Endothelial cell of umbilical vein (primary cell): ENCODE results near the gene RAPH1. TPM values are rescaled to one million over a fixed set of nuclear protein-coding genes. Genes with fewer than 3 reads are reported as not detected.
"Not testable (repeated sequence)": the region's sequence is repeated elsewhere in the genome, so short reads cannot be mapped to it uniquely, and the experiment has no call there.

Experiments used
- BruUV-seq: library from RNA; stranded (reverse); fragments of 400-500 nt; replicated peaks from 2 replicates; lab custom pipeline; 2021; lab: Mats Ljungman, UMichigan
- CTCF ChIA-PET: fragments of 300-600, 350-600 bp; sonication (Branson Sonifier 250); formaldehyde crosslinking; loops from one replicate; lab custom pipeline; 2021; ENCODE audit warnings: antibody characterized with exemption, inconsistent platforms; lab: Charles Lee
- POLR2A ChIA-PET: fragments of 300-600, 350-600 bp; sonication (Branson Sonifier 250); formaldehyde crosslinking; loops from one replicate; lab custom pipeline; 2021; ENCODE audit warnings: antibody characterized with exemption, inconsistent platforms; lab: Charles Lee
- DNase-seq: peaks from one replicate; pipeline ENCODE4 v3.0.0-alpha.2; 2011; ENCODE audit warnings: low read depth, low spot score
- FAIRE-seq: peaks from 2 replicates; lab custom pipeline; 2011; peaks lifted over from hg19 to GRCh38; lab: Jason Lieb, UNC
- H2AFZ ChIP-seq: 2 replicates; pipeline ENCODE4 v1.6.0; 2012; ENCODE audit warnings: low read depth, low read length, control low read depth, inconsistent platforms
- H3K27ac ChIP-seq: 2 replicates; pipeline ENCODE4 v1.5.1; 2011; ENCODE audit warnings: low read depth, mild to moderate bottlenecking, control low read depth, low read length, moderate library complexity; ENCODE audit not compliant: insufficient read depth
- H3K27me3 ChIP-seq, 2 experiments: 2 replicates each; pipeline versions ENCODE4 v1.6.0 to v1.6.1; 2011; ENCODE audit warnings: low read length in 2 of 2, mixed read lengths in 1 of 2; ENCODE audit not compliant: control insufficient read depth in 2 of 2, insufficient read depth in 2 of 2
- H3K36me3 ChIP-seq, 2 experiments: 2 replicates in 1 of 2; 3 replicates in 1 of 2; pipeline ENCODE4 v1.5.1; 2011; ENCODE audit warnings: low read length in 2 of 2, mild to moderate bottlenecking in 1 of 2, moderate library complexity in 1 of 2; ENCODE audit not compliant: control insufficient read depth in 2 of 2, insufficient read depth in 2 of 2; ENCODE audit errors: extremely low read depth in 1 of 2
- H3K4me1 ChIP-seq: 3 replicates; pipeline ENCODE4 v1.5.1; 2011; ENCODE audit warnings: mild to moderate bottlenecking, low read length; ENCODE audit not compliant: control insufficient read depth, insufficient read depth; ENCODE audit errors: extremely low read depth
- H3K4me2 ChIP-seq: 2 replicates; pipeline ENCODE4 v1.6.1; 2011; ENCODE audit warnings: low read length, control low read depth, mixed read lengths; ENCODE audit not compliant: insufficient read depth
- H3K4me3 ChIP-seq, 3 experiments: fragments of 200-600 bp in 1 of 3; sonication (generic), shearing (Covaris generic) in 1 of 3; replicated peaks in 1 of 3; 2 replicates each; pipeline ENCODE4 v1.5.1; 2011 to 2016; ENCODE audit warnings: control low read depth in 3 of 3, low read length in 3 of 3, mild to moderate bottlenecking in 2 of 3, inconsistent platforms in 1 of 3, low read depth in 1 of 3, moderate library complexity in 1 of 3; ENCODE audit not compliant: insufficient read depth in 1 of 3
- H3K79me2 ChIP-seq: 2 replicates; pipeline ENCODE4 v1.6.0; 2012; ENCODE audit warnings: low read length, inconsistent platforms; ENCODE audit not compliant: control insufficient read depth, insufficient read depth
- H3K9ac ChIP-seq: replicated peaks from 2 replicates; pipeline ENCODE3; 2011; ENCODE audit warnings: low read length, control low read depth; ENCODE audit not compliant: insufficient read depth; ENCODE audit errors: extremely low read depth
- H3K9me1 ChIP-seq: replicated peaks from 3 replicates; pipeline ENCODE4 v1.6.0; 2011; ENCODE audit warnings: mild to moderate bottlenecking, low read length; ENCODE audit not compliant: control insufficient read depth, insufficient read depth; ENCODE audit errors: extremely low read depth
- H3K9me3 ChIP-seq: replicated peaks from 2 replicates; pipeline ENCODE4 v1.5.1; 2012; ENCODE audit warnings: low read length, inconsistent platforms; ENCODE audit not compliant: control insufficient read depth, insufficient read depth
- H4K20me1 ChIP-seq: replicated peaks from 2 replicates; pipeline ENCODE3; 2011; ENCODE audit warnings: mild to moderate bottlenecking, low read length; ENCODE audit not compliant: control insufficient read depth, insufficient read depth; ENCODE audit errors: extremely low read depth
- GATA2 ChIP-seq: IDR thresholded peaks from 2 replicates; pipeline ENCODE4 v1.7.0; 2011; ENCODE audit warnings: low read depth, mild to moderate bottlenecking, moderate library complexity, mixed read lengths, low read length; ENCODE audit not compliant: insufficient read length, insufficient read depth
- dilution Hi-C: fragments of 300-500 bp; cut with MboI; formaldehyde crosslinking; loops from one replicate; pipeline ENCODE4 v1.15.0; 2019; ENCODE audit warnings: low sequenced_read_pairs; ENCODE audit not compliant: extremely low pct_ligation_motif_present
- intact Hi-C: fragments of 100-400 bp; cut with micrococcal nuclease; formaldehyde crosslinking; loops from one replicate; pipeline ENCODE4 v1.10.0; 2022
- polyA plus RNA-seq, 4 experiments: library from polyadenylated mRNA; depleted of rRNA in 3 of 4; stranded (reverse) in 3 of 4; unstranded in 1 of 4; fragments of >200 nt; gene quantifications; 2 replicates each; pipeline versions ENCODE4 v1.2.1 to v1.2.3, GENCODE V29; 2011 to 2012; ENCODE audit warnings: missing spikeins in 1 of 4
- total RNA-seq: library from RNA; stranded (reverse); gene quantifications from 2 replicates; pipeline ENCODE4 v1.2.3, GENCODE V29; 2021
- TF ChIP-seq, protein P1 (sequence below): IDR thresholded peaks from 2 replicates; pipeline ENCODE4 v1.6.1; 2011; ENCODE audit not compliant: insufficient read depth, insufficient read length

Gene RAPH1
- total and polyA plus RNA-seq, 2 donors (not counting 3 experiments of a cell fraction or from before 2014, with no cell fraction given), result 5.1 to 59.5 TPM

DNA sequence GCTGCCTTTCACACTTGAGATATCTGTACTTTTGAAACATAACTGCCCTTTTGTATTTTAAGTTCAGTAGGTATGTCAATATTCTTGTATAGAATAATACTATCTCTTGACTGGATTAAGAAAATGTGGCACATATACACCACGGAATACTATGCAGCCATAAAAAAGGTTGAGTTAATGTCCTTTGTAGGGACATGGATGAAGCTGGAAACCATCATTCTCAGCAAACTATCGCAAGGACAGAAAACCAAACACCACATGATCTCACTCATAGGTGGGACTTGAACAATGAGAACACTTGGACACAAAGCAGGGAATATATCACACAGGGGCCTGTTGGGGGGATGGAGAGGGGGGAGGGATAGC lies 1.5 kb upstream of the RAPH1 start:
- H3K4me2 ChIP-seq, BruUV-seq, H3K4me3 ChIP-seq, H2AFZ ChIP-seq, H3K9me3 ChIP-seq, DNase-seq, H3K9ac ChIP-seq, dilution Hi-C loops, H4K20me1 ChIP-seq, FAIRE-seq, H3K27me3 ChIP-seq, intact Hi-C loops, H3K9me1 ChIP-seq, H3K36me3 ChIP-seq, H3K27ac ChIP-seq: not testable (repeated sequence)
- ChIA-PET POLR2A (interaction anchor here (0.9 kb wide), 1 partner anchor 146 kb away, joined by 4 read pairs; no protein-coding TSS in a partner anchor), CTCF (interaction anchor here (1.1 to 1.3 kb wide), 2 partner anchors 9 to 279 kb away, joined by 3 to 6 read pairs; no protein-coding TSS in a partner anchor)
- Histone ChIP-seq H3K4me1 (peaks cover 17% of the 10 kb centered on the region), H3K79me2 (peaks cover 33% of the 10 kb centered on the region)

DNA sequence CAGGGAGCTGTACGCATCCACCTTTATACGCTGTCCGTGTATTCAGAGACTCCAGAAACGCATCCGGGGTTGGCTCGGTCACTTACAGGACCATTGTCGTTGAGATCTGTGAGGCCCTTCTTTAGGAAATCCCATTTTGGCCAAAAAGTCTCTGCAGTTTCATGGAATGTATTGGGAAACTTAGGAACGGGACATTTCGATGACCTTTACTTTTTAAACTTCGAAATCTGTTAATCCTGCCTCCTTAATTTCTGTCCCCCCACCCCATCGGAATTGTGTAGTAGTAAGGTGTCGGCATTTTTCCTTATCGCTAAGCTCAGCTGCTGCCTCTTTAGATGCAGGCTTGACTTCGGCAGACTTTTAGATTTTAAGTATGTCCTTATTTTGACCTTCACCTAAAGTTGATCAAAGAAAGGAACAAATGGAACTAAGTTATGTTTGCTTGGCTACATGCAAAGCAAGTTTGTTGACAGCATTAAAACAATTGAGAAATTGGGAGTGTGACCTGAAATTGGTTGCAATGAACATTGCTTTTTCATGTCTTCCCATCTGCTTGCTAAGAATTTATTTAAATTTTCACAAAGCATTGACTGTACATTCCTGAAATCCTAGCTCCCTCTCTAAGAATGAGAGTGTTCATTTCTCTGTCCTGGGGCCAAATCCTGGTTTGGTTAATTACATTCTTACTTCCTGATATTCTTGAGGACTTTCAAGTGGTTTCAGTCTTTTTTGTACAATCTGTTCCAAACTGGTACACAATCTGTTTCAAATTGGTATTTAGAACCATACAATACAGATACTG lies 884 bp upstream of the RAPH1 start:
- no peak for TF ChIP-seq GATA2
- TF ChIP-seq, protein P1, sequence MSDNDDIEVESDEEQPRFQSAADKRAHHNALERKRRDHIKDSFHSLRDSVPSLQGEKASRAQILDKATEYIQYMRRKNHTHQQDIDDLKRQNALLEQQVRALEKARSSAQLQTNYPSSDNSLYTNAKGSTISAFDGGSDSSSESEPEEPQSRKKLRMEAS, result no peak
- dilution Hi-C loops, result no loop called here
- Histone ChIP-seq H3K9me3 (no peaks in the 10 kb centered on the region), H2AFZ (peak overlapping the region; percentile 70), H3K36me3 (no peaks in the 10 kb centered on the region), H4K20me1 (no peaks in the 10 kb centered on the region), H3K4me2 (peak overlapping the region; percentile 85), H3K9ac (peak overlapping the region; percentile 72), H3K27ac (peak overlapping the region; percentile 81), H3K4me1 (peaks cover 17% of the 10 kb centered on the region), H3K27me3 (no peaks in the 10 kb centered on the region), H3K4me3 (peak overlapping the region; percentile 20 to 100 (median 57)), H3K79me2 (peaks cover 38% of the 10 kb centered on the region), H3K9me1 (no peaks in the 10 kb centered on the region)
- FAIRE-seq, result no peak
- BruUV-seq, result TSS peak; percentile 78
- intact Hi-C loops, result loop anchor here (1.0 to 2.0 kb wide), 6 partner anchors 146 to 297 kb away; partner anchors contain the start of gene CYP20A1
- no peak for DNase-seq
- ChIA-PET CTCF (interaction anchor here (1.1 to 1.3 kb wide), 2 partner anchors 10 to 279 kb away, joined by 3 to 6 read pairs; no protein-coding TSS in a partner anchor), POLR2A (interaction anchor here (0.9 kb wide), 1 partner anchor 147 kb away, joined by 4 read pairs; no protein-coding TSS in a partner anchor)
